GM19025 (cell line): ENCODE measurements around the gene KLK7.
"Not testable (repeated sequence)": the region's sequence is repeated elsewhere in the genome, so short reads cannot be mapped to it uniquely, and the experiment has no call there.

ENCODE experiments used
- ATAC-seq: cut with Tn5 transposase; IDR thresholded peaks from one replicate; pipeline ENCODE4 v1.9.1; 2021; ENCODE audit warnings: mild to moderate bottlenecking, low read depth, moderate library complexity; ENCODE audit not compliant: unreplicated experiment

KLK7 gene

DNA sequence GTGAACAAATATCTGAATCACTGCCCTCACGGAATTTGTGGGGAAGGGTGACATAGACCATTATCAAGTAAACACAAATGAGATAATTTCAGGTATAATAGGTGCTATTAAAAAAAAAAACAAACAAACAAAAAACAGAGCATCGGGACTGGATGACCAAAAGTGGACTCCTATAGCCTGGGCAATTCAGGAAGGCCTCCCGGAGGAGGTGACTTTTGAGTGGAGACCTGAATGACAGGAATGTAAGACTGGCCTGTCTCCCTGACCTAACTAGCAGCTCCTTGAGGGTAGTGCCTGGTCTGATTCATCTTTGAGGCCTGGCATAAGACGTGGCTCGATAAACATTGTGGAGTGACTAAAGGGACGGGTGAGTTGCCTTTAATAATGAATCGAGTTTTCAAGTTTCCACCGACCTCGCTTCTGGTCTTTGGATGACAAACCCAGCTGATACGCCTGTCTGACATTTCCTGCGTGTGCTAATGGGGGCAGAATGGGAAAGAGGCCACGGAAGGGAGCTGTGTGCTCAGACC, 29.0 kb upstream of the KLK7 start:
- ATAC-seq = no peak

DNA sequence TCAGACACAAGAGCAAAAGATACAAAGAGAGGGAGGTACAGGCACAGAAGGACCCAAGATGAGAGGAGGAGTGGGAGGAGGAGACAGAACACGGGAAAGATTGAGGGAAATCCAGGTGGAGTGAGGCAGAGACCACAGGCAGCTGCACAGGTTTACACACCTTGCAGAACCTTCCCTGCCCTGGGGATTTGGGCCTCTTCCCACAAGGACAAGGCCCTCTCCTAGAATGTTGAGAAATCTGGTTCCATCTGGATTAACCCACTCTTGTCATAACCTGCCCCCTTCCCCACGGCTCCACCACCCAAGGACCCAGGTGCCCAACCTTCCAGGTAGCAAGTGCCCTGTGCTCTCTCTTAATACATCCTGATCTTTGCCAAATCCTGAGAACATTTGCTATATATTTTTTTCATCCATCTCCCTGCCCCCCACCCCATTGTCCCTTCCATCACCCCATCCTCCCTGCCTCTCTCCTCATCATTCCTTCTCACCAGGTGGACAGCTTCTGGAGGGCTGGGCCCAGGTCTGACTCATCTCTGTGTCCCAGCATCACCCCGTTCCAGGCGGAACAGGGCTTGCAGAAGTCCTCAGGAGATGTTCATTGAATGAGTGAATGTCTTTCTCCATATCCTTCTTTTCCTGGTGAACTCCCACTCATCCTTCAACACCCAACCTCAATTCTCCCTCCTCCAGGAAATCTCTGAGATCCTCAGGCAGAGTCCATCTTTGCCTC, 26.5 kb upstream of the KLK7 start:
- ATAC-seq = no peak

DNA sequence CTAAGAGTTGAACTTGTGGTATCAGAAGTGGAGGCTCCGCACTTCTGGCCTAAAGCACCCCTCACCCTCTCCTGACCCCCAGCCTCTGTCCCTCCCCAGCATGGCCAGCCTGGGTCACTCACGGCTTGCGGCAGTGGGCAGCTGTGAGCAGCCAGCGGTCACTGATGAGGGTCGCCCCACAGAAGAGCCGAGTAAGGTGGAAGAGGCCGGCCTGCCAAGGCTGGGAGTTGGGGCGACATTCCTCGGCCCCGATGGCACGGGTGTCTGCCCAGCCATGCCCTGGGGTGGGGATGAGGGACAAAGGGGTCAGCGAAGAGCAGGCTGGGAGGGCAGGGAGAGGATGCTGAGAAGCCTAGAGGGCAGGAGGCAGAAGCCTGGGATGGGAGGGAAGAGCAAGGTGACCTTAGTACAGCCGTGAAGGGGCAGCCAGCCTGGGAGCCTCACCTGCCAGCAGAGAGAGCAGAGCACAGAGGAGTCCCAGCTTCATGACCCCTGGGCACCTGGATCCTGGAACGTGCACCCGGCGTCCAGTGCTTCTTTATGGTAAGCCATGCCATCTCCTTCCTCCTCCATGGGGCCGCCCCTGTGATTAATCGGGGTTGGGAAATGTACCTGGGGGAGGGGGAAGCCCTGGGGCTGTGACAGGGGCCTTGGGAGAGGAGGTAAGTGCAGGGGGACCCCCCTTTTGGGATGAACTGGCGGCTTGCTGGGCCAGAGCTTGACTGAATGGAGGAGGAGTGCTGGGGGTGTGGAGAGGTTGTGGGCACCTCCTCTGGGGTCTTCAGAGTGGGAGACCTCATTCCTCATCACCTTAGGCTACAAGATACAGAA, 25.6 kb upstream of the KLK7 start:
- ATAC-seq = no peak

DNA sequence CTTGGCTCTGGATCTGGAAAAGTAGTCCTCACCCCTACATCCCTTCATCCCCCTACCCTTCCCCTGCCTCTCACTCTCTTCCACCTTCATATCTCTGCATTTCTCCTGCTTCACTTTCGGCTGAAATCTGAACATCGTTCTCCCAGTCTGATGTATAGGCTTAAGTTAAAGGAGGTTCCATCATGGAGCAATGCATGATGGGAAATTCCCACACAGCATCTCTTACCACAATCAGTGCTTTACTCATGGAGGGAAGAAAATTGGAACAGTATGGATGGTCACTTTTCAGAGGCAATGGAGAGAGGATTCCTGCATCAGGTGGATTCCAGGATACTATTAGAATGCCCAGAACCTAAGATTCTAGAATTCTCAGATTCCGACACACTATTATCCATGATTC, 23.8 kb upstream of the KLK7 start:
- no peak for ATAC-seq

DNA sequence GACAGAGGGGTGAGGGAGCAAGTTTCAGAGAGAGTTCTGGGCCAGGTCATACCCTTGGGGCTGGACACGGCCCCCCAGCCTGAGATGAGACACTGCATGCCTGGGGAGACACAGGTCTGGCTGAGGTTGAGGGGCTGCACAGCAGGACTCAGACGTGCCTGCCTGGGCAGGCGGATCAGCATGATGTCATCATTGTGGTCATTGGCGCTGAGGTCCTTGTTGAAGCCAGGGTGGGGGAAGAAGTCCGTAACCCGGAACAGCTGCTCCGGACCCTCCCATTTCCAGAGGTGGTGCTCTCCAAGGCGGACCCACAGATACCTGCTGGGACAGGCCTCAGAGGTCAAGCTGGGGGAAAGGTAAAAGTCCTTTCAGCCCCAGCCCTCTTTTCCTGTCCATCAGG, 22.7 kb upstream of the KLK7 start:
- ATAC-seq = no peak

DNA sequence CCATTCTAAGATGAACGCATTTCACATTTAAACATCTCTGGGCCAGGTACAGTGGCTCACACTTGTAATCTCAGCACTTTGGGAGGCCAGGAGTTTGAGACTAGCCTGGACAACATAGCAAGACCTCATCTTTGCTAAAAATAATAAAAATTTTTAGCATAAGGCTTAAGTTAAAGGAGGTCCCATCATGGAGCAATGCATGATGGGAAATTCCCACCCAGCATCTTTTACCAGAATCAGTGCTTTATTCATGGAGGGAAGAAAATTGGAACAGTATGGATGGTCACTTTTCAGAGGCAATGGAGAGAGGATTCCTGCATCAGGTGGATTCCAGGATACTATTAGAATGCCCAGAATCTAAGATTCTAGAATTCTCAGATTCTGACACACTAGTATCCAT, 21.5 kb upstream of the KLK7 start:
- no peak for ATAC-seq

DNA sequence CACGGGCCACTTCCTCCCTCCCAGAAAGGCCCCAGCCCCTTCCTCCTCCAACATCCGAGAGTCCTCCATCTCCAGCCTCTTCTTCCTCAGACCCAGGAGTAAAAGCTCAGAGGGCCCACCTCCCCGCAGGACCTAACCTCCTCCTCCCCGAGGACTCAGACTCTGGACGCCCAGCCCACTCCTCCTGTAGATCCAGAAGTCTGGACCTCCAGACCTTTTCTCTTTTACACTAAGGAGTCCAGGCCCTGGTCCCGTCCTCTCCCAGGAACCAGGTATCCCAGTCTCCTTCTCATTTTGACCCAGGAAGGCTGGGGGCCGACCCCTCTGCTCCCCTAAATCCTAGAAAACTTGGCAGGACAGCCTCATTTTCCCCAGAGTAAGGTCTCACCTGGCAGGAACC, 19.6 kb upstream of the KLK7 start:
- ATAC-seq = no peak

DNA sequence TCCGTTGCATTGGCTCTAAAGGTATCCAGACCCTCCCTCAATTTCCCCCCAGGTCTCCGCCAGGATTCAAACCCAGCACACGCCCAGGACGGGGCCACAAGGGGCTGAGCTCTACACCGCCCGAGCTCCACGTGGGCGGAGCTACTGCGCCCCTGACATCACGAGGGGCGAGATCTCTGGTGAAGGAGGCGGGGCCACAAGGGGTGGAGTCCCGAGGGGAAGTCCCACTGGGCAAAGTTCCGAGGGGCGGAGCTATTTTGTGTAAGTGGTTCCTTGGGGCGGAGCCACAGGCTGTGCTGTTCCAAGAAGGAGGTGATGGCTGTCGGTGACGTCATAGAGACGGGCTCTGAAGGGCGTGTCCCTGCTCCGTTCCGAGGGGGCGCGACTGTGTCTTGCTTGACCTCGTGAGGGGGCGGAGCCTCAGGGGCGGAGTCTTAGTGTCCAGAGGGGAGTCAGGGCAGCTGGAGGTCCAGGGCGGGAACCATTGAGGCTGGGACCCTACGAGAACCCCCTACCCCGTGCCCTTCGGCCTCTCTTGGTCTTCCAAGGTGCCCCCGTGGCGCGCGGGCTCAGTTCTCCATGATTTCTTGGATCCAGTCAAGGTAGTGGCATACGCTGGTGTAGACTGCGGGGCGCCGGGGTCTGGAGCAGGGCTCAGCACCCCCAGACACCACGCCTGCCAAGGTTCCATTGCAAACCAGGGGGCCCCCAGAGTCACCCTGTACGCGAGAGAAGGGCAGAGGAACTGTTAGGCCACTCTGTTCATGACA, 19.0 kb upstream of the KLK7 start:
- no peak for ATAC-seq

DNA sequence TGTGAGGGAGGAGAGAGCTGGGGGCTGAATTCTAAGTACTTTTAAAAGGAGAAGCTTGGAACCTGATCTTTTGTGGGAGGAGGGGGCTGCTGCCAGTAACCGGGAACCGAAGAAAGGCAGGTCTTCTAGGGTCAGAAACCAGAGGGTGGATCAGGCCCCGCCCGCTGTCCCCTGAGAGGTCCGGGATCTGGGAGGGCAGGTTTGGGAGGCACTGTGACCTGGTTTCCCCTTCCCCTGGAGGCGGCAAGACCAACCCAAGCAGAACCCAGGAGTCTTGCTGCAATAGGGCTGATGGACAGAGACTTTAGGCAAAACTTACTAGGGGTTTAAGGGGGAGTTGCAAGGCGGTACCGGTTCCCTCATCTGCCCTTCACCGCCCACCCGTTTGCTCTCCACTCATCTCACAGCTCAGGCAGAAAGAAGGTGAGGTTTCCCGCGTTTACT, 18.4 kb upstream of the KLK7 start:
- no peak for ATAC-seq

DNA sequence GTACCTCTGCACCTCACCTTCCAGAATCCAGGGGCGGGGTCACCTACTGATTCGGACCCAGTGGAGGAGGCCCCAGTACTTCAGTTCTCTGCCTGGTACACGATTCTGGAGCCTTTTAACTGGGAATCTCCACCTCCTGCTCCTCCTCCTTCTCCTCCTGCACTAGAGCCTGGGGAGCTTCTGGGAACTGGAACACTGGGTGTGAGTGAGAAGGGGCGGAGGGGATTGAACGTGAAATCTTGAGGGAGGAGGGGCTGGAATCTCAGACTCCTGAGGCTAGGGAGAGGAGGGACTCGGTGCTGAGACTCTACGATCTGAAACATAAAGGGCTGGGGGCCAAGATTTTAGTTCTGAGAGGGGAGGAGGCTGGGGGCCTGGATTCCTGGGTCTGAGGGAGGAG, 17.8 kb upstream of the KLK7 start, which contains the start of gene KLK8:
KLK8 (minus strand) TSS at position 90 of the 400 bp plus-strand sequence. CDS start 437 bp downstream, outside the sequence.
- ATAC-seq = no peak

DNA sequence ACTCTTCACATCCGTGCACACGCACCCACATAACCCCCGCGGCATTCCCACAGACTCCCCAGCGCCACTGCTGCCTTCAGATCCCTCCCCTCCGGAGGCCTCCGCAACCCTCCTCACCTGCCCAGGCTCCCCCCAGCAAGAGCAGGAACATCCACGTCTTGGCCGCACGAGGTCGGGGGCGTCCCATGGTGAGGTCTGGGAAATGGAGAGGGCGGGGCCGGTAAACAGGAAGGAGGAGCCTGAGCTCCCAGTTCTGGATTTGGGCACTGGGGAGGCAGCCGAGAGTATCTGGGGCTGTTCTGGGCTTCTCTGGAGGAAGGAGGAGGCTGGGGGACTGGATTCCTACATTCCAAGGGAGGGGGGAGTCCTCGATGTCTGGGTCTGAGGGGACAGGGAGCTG, 17.3 kb upstream of the KLK7 start:
- no peak for ATAC-seq

DNA sequence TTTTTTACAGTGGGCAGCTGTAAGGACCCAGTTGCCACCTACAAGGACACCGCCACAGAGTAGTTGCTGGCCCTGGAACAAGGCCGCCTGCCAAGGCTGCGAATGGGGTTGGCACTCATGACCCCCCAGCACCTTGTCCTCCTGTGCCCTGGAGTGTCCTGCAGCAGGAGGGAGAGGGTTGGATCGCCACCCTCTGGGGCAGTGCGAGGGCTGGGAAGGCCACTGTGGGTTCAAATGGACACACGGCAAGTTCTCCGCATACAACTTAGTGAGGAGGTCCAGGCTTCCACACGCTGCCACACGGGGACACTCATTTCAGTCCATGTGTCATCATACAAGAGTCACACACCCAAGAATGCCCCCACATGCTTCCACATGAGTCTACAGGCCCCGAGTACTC, 16.7 kb upstream of the KLK7 start:
- no peak for ATAC-seq

DNA sequence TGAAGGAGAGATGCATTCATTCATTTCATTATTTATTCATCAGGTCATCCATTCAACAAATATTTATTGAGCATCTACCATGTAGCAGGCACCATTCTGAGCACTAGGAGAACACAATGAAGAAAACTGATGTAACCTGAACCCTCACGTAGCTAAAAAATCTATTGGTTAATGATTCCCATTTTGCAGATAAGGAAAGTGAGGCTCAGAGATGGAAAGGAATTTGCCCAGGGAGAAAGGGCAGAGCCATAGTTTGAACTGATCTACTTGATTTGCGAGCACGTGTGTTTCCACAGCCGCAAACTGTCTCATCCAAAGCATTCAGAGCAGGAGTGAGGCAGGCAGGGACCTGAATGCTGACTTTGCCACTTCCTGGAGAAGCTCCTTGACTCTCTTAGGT, 15.0 kb upstream of the KLK7 start:
- no peak for ATAC-seq

DNA sequence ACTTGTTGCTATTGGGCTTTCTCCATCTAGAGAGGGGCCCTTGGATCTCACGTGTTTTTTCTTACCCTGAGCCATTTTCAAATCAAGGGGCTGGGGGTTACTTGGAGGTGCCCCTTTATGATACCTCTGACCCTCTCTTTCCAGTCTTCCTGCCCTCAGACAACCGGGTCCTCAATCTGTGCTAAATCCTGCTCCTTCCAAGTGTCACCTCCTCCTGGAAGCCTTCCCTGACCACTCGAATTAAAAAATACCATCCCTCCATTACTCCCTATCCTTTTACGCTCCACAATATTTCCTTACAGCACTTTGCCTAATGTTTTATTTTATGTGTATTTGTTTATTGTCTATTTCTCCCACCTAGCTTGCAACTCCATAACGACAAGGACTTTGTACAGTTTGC, 14.3 kb upstream of the KLK7 start:
- no peak for ATAC-seq

DNA sequence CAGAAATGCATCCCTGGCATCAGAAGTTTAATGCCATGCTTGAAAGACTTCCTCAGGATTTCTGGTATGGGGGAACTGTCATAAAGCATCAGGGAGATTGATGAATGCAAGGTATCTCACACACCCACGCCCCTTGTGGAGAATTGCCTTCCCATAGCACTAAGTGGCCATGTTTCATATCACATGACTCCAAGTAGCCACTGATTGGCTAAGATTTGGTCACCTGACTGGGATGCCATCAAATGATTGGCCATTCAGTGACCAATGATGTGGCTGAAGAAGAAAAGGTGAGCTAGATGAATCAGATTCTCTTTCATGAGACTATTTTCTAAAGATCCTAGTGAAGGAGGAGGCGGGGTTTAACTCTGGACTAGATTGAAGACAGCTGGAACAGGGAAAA, 10.4 kb upstream of the KLK7 start:
- ATAC-seq = no peak

DNA sequence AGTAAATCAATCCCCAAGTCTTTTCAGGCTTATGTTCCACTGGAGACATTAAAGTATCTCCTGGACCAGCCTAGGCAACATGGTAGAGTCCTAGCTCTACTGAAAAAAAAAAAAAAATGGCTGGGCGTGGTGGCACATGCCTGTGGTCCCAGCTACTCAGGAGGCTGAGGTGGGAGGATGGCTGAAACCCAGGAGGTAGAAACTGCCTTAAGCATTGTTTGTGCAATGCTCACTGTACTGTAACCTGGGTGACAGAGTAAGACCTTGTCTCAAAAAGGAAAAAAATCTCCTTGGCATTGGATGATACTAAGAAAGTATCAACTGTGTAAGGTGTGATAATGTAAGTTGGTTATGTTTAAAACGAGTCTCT, 8.9 kb upstream of the KLK7 start:
- no peak for ATAC-seq

DNA sequence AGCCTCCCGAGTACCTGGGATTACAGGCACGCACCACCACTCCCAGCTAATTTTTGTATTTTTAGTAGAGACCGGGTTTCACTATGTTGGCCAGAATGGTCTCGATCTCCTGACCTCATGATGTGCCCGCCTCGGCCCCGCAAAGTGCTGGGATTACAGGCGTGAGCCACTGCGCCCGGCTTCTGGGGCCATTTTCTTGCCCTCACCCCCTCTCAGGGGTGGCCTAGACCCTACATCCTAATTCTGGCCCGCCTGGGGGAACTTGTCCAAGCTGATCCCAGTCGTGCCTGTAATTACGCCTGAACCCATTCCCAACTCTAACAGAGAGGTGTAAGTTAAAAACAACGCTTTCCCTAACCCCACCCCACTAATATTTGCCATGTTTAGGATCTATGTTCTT, 699 bp upstream of the KLK7 start:
- not testable (repeated sequence) for ATAC-seq

DNA sequence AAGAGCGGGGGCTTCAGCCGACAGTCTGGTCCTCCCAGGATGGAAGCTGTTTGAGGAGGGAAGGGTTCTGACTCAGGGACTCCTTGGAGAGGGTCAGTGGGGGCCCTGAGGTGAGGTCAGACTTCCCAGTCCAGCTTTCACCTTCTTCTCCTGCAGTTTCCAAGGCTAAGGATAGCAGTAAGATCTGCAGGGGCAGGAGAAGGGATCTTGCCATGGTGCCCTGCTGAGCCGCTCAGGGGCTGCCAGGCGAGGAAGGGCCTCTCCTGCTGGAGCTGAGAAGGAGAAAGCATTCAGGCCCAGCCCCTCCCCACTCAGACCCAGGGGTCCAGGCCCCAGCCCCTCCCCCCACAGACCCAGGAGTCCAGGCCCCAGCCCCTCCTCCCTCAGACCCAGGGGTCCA, 1.5 kb downstream of the KLK7 start:
- no peak for ATAC-seq

DNA sequence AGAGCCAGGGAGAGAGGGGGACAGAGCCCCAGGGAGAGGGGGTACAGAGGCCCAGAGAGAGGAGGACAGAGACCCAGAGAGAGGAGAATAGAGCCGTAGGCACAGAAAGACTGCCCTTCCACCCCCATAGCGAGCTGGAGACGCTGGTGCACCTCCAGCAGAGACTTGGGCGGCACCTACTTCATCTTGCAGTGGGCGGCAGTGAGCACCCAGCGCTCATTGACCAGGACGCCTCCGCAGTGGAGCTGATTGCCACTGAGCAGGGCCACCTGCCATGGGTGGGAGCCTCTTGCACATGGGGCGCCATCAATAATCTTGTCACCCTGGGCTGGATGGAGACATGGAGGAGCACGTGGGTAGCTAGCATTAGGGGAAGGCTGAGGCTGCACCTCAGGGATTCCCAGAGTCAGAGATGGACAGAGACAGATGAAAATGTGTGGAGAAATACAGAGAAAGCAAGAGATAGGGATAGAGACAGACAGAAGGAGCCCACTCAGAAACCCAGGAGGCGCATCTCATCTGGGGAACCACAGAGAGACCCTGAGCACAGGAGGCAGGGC, 2.0 kb downstream of the KLK7 start:
- ATAC-seq = no peak

DNA sequence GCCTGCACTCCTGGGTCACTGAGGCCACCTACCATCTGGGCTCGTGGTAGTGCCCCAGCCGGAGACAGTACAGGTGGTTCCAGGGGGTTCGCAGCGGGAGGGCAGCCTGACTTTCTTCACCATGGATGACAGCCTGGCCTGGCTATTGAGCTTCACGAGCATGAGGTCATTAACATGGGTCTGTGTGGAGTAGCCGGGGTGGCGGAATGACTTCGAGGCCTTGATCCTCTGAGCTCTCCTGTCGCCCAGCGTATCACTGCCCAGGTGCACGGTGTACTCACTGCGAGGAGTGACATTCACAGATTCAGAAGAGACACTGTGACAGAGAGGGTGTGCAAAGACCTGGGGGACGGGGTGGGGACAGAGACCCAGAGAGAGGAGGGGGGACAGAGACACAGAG, 3.5 kb downstream of the KLK7 start:
- no peak for ATAC-seq

DNA sequence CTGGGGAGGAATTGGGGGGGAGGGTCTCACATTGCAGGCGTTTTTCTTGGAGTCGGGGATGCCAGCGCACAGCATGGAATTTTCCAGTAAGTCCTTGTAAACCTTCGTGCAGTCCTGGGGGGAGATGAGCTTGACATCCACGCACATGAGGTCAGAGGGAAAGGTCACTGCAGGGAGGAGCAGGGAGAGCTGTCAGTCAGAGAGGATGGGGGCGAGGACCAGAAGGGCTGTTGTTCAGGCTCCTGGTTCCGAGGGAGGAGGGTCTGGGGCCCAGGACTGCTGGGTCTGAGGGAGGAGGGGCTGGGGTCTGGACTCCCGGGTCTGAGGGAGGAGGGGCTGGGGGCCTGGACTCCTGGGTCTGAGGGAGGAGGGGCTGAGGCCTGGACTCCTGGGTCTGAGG, 4.0 kb downstream of the KLK7 start:
- no peak for ATAC-seq
